T-helper 1 cell (primary cell): ENCODE results near the gene COL19A1.

ENCODE experiments used
- DNase-seq, 5 donors: peaks; one replicate each; pipeline ENCODE4 v3.0.0-alpha.2; 2012 to 2020

COL19A1 gene

GRCh38 chr6:70072540-70073179 lies 206.3 kb downstream of the COL19A1 start:
- DNase-seq = no peak

- DNase-seq = no peak
Measured at GRCh38 chr6:70073637-70074036, 207.3 kb downstream of the COL19A1 start.

- DNase-seq = no peak
Measured at GRCh38 chr6:70079241-70079640, 212.9 kb downstream of the COL19A1 start.

- DNase-seq = no peak
Measured at GRCh38 chr6:70080443-70081070, 214.2 kb downstream of the COL19A1 start.

- DNase-seq = no peak
Measured at GRCh38 chr6:70082830-70083229, 216.5 kb downstream of the COL19A1 start.

GRCh38 chr6:70086806-70087205 lies 220.4 kb downstream of the COL19A1 start:
- no peak for DNase-seq

- no peak for DNase-seq
Measured at GRCh38 chr6:70094156-70094555, 227.8 kb downstream of the COL19A1 start.

GRCh38 chr6:70099732-70100131 lies 233.4 kb downstream of the COL19A1 start:
- no peak for DNase-seq

- no peak for DNase-seq
Measured at GRCh38 chr6:70103798-70104197, 237.4 kb downstream of the COL19A1 start.

- DNase-seq = no peak
Measured at GRCh38 chr6:70107852-70108629, 241.7 kb downstream of the COL19A1 start.

- DNase-seq = no peak
Measured at GRCh38 chr6:70110126-70111022, 244.0 kb downstream of the COL19A1 start.

- no peak for DNase-seq
Measured at GRCh38 chr6:70111737-70112136, 245.4 kb downstream of the COL19A1 start.

GRCh38 chr6:70112716-70113115 lies 246.4 kb downstream of the COL19A1 start:
- DNase-seq = no peak

GRCh38 chr6:70113171-70113570 lies 246.8 kb downstream of the COL19A1 start:
- DNase-seq = no peak

GRCh38 chr6:70118670-70119069 lies 252.3 kb downstream of the COL19A1 start:
- DNase-seq = no peak

- no peak for DNase-seq
Measured at GRCh38 chr6:70119218-70119835, 253.0 kb downstream of the COL19A1 start.

- DNase-seq = no peak
Measured at GRCh38 chr6:70124443-70124842, 258.1 kb downstream of the COL19A1 start.

GRCh38 chr6:70124882-70125545 lies 258.7 kb downstream of the COL19A1 start:
- DNase-seq = no peak

GRCh38 chr6:70125602-70126001 lies 259.2 kb downstream of the COL19A1 start:
- no peak for DNase-seq

GRCh38 chr6:70129341-70129740 lies 263.0 kb downstream of the COL19A1 start:
- DNase-seq = no peak

GRCh38 chr6:70130865-70131264 lies 264.5 kb downstream of the COL19A1 start:
- no peak for DNase-seq

- DNase-seq = no peak
Measured at GRCh38 chr6:70131528-70131927, 265.2 kb downstream of the COL19A1 start.
